PC-9 (cell line): ENCODE data around the gene MGST1. TPM values are rescaled to one million over a fixed set of nuclear protein-coding genes. Genes with fewer than 3 reads are reported as not detected.
A peak's percentile ranks its signal among the peaks of the same experiment; 100 is the strongest.

Experiments used
- BruUV-seq: library from RNA; stranded (reverse); fragments of 400-500 nt; replicated peaks from 2 replicates; lab custom pipeline; 2021; lab: Mats Ljungman, UMichigan
- CTCF ChIA-PET: fragments of 300-600 bp; sonication (Branson Sonifier 250); formaldehyde crosslinking; loops from one replicate; lab custom pipeline; 2022; ENCODE audit warnings: antibody characterized with exemption; lab: Charles Lee
- POLR2A ChIA-PET: fragments of 300-600 bp; sonication (Branson Sonifier 250); formaldehyde crosslinking; loops from one replicate; lab custom pipeline; 2022; ENCODE audit warnings: antibody characterized with exemption; ENCODE audit not compliant: unreplicated experiment; lab: Charles Lee
- DNase-seq, 2 experiments: peaks; one replicate each; pipeline versions ENCODE4 v3.0.0 to v3.0.0-alpha.2; 2015 to 2022; ENCODE audit warnings: mixed read lengths in 1 of 2
- H2AFZ ChIP-seq: fragments of 200-600 bp; sonication (generic); 2 replicates; pipeline ENCODE4 v1.8.1; 2017; ENCODE audit warnings: antibody characterized with exemption
- H3F3A ChIP-seq: fragments of 200-600 bp; sonication (generic); 2 replicates; pipeline ENCODE4 v1.8.1; 2017; ENCODE audit warnings: antibody characterized with exemption, mild to moderate bottlenecking, low read depth; ENCODE audit not compliant: insufficient read depth
- H3K27ac ChIP-seq: fragments of 200-600 bp; sonication (generic); 2 replicates; pipeline ENCODE4 v1.6.1; 2016; ENCODE audit warnings: mixed run types
- H3K27me3 ChIP-seq: fragments of 200-600 bp; sonication (generic); 2 replicates; pipeline ENCODE4 v1.6.1; 2016; ENCODE audit warnings: low read depth, mixed run types; ENCODE audit not compliant: insufficient read depth
- H3K36me3 ChIP-seq: fragments of 200-600 bp; sonication (generic); 2 replicates; pipeline ENCODE4 v1.6.1; 2016; ENCODE audit warnings: low read depth, mixed run types
- H3K4me1 ChIP-seq: fragments of 200-600 bp; sonication (generic); replicated peaks from 2 replicates; pipeline ENCODE4 v1.6.1; 2016; ENCODE audit warnings: mixed run types; ENCODE audit not compliant: insufficient read depth
- H3K4me2 ChIP-seq: fragments of 200-600 bp; sonication (generic); 2 replicates; pipeline ENCODE4 v1.6.1; 2017; ENCODE audit warnings: mixed run types
- H3K4me3 ChIP-seq: fragments of 200-600 bp; sonication (generic); 2 replicates; pipeline ENCODE4 v1.6.1; 2016; ENCODE audit warnings: mixed run types
- H3K79me2 ChIP-seq: fragments of 200-600 bp; sonication (generic); 2 replicates; pipeline ENCODE4 v1.6.1; 2017; ENCODE audit warnings: low read depth, mixed run types
- H3K9me2 ChIP-seq: fragments of 200-600 bp; sonication (generic); 2 replicates; pipeline ENCODE4 v1.8.1; 2017; ENCODE audit warnings: mild to moderate bottlenecking; ENCODE audit not compliant: insufficient read depth
- H3K9me3 ChIP-seq: fragments of 200-600 bp; sonication (generic); 2 replicates; pipeline ENCODE4 v1.8.1; 2016; ENCODE audit warnings: low read depth; ENCODE audit not compliant: insufficient read depth
- H4K20me1 ChIP-seq: fragments of 200-600 bp; sonication (generic); 2 replicates; pipeline ENCODE4 v1.8.1; 2017; ENCODE audit not compliant: insufficient read depth
- CTCF ChIP-seq: fragments of 200-600 bp; sonication (generic); conservative IDR thresholded peaks from 2 replicates; pipeline ENCODE4 v1.6.1; 2017; ENCODE audit warnings: mixed run types, antibody characterized with exemption, mild to moderate bottlenecking, moderate library complexity
- EZH2 ChIP-seq: fragments of 200-600 bp; sonication (generic); IDR thresholded peaks from 2 replicates; pipeline ENCODE4 v1.8.0; 2017; ENCODE audit warnings: antibody characterized with exemption, low read depth
- intact Hi-C: fragments of 100-400 bp; cut with micrococcal nuclease; formaldehyde crosslinking; loops from one replicate; pipeline ENCODE4 v1.10.0; 2022; ENCODE audit not compliant: unreplicated experiment
- total RNA-seq: library from RNA; stranded (reverse); gene quantifications from 2 replicates; pipeline ENCODE4 v1.2.3, GENCODE V29; 2021

Gene MGST1
- total RNA-seq, 1 experiment from 2014 or later, result 766 TPM

GRCh38 chr12:16385782-16386646 lies 38.6 kb downstream of the MGST1 start:
- no TSS peak for BruUV-seq
- ChIA-PET POLR2A (interaction anchor here (0.6 kb wide), 1 partner anchor 801 kb away, joined by 3 read pairs; no protein-coding TSS in a partner anchor), CTCF (interaction anchor here (0.6 to 1.1 kb wide), 4 partner anchors 194 to 830 kb away, joined by 3 to 5 read pairs (median 4); no protein-coding TSS in a partner anchor)
- H3K9me3 ChIP-seq, result no peaks in the 10 kb centered on the region
- H3F3A ChIP-seq, result peaks cover 14% of the 10 kb centered on the region; the same call in 1 of the 2 replicates
- peaks cover 14% of the 10 kb centered on the region; the same call in 1 of the 2 replicates for H3K4me1 ChIP-seq
- no peak for DNase-seq
- H3K9me2 ChIP-seq, result no peaks in the 10 kb centered on the region
- H3K4me3 ChIP-seq, result no peak overlapping the region
- no peaks in the 10 kb centered on the region for H3K27me3 ChIP-seq
- no peak overlapping the region for H2AFZ ChIP-seq
- no peak overlapping the region for H3K4me2 ChIP-seq
- no peaks in the 10 kb centered on the region for H4K20me1 ChIP-seq
- H3K79me2 ChIP-seq, result no peaks in the 10 kb centered on the region
- H3K27ac ChIP-seq, result no peak overlapping the region
- TF ChIP-seq CTCF, result peak; percentile 56; the same call in 1 of the 2 replicates
- no peak for TF ChIP-seq EZH2
- intact Hi-C loops, result loop anchor here (5.0 to 10.0 kb wide), 5 partner anchors 229 to 1606 kb away; no protein-coding TSS in a partner anchor
- no peaks in the 10 kb centered on the region for H3K36me3 ChIP-seq

- CTCF ChIA-PET, result no interaction called here
- no TSS peak for BruUV-seq
Measured at GRCh38 chr12:16387919-16388318, 40.5 kb downstream of the MGST1 start.

More at GRCh38 chr12:16387919-16388318, 40.5 kb downstream of the MGST1 start:
- intact Hi-C loops, result loop anchor here (5.0 to 10.0 kb wide), 5 partner anchors 227 to 1604 kb away; no protein-coding TSS in a partner anchor
- H3K9me2 ChIP-seq, result no peaks in the 10 kb centered on the region
- no peaks in the 10 kb centered on the region for H4K20me1 ChIP-seq
- no peaks in the 10 kb centered on the region for H3K27me3 ChIP-seq
- H3K27ac ChIP-seq, result no peak overlapping the region
- no peak overlapping the region for H2AFZ ChIP-seq
- H3K4me3 ChIP-seq, result no peak overlapping the region
- H3K36me3 ChIP-seq, result no peaks in the 10 kb centered on the region
- H3K9me3 ChIP-seq, result no peaks in the 10 kb centered on the region
- POLR2A ChIA-PET, result no interaction called here
- no peak for DNase-seq
- H3K79me2 ChIP-seq, result no peaks in the 10 kb centered on the region
- peaks cover 8% of the 10 kb centered on the region; the same call in 1 of the 2 replicates for H3K4me1 ChIP-seq
- TF ChIP-seq CTCF, result no peak
- no peak for TF ChIP-seq EZH2
- H3K4me2 ChIP-seq, result no peak overlapping the region
- peaks cover 7% of the 10 kb centered on the region; the same call in 1 of the 2 replicates for H3F3A ChIP-seq
